Thoracic aorta (tissue), 2 donors: Measurements from ENCODE around the gene HYOU1. TPM values are rescaled to one million over a fixed set of nuclear protein-coding genes. Genes with fewer than 3 reads are reported as not detected.

Experiments
- ATAC-seq: fragments of 150-250 bp; one replicate; pipeline ENCODE4 v1.8.0; 2017; ENCODE audit warnings: low read depth; ENCODE audit not compliant: insufficient number of reproducible peaks, low FRiP score
- DNase-seq: peaks from one replicate; pipeline ENCODE4 v3.0.0-alpha.2; 2020; ENCODE audit warnings: low spot score
- H3K27ac ChIP-seq, 2 donors: fragments of 200-600 bp; sonication (generic); 1 replicate in 1 of 2; 2 replicates in 1 of 2; pipeline ENCODE4 v1.5.1; 2016; ENCODE audit warnings: mild to moderate bottlenecking in 2 of 2, moderate library complexity in 2 of 2
- H3K27me3 ChIP-seq: fragments of 200-600 bp; sonication (generic); replicated peaks from 2 replicates; pipeline ENCODE4 v1.6.0; 2016; ENCODE audit warnings: mild to moderate bottlenecking; ENCODE audit not compliant: insufficient read depth
- H3K36me3 ChIP-seq: fragments of 200-600 bp; sonication (generic); one replicate; pipeline ENCODE4 v1.5.1; 2016
- H3K4me1 ChIP-seq, 2 donors: fragments of 200-600 bp; sonication (generic); 1 replicate in 1 of 2; 2 replicates in 1 of 2; pipeline versions ENCODE4 v1.5.1 to v1.6.0; 2016; ENCODE audit warnings: low read depth in 2 of 2, mild to moderate bottlenecking in 1 of 2; ENCODE audit not compliant: control insufficient read depth in 1 of 2
- H3K4me3 ChIP-seq: fragments of 200-600 bp; sonication (generic); 2 replicates; pipeline ENCODE4 v1.5.1; 2016; ENCODE audit warnings: mild to moderate bottlenecking
- H3K9me3 ChIP-seq: fragments of 200-600 bp; sonication (generic); 2 replicates; pipeline ENCODE4 v1.5.1; 2016
- total RNA-seq, 2 donors: library from RNA; depleted of rRNA; stranded (reverse); fragments of >200 nt; gene quantifications; one replicate each; pipeline versions ENCODE4 v1.1.0 to v1.2.3, GENCODE V29; 2016
- TF ChIP-seq, protein P1 (sequence below): fragments of 200-600 bp; sonication (generic); IDR thresholded peaks from one replicate; pipeline ENCODE4 v1.5.1; 2019; ENCODE audit warnings: antibody characterized with exemption

The HYOU1 gene
- total RNA-seq, 2 donors from 2014 or later, result 94.1 to 140 TPM

GRCh38 chr11:119052163-119052814 is 4.7 kb downstream of the HYOU1 start:
- H3K27me3 ChIP-seq, result no peaks in the 10 kb centered on the region
- ATAC-seq (no peak), DNase-seq (no peak)
- H3K4me1 ChIP-seq, result peaks cover 10 to 17% of the 10 kb centered on the region in 2 donors
- H3K9me3 ChIP-seq, result no peaks in the 10 kb centered on the region
- TF ChIP-seq, protein P1, sequence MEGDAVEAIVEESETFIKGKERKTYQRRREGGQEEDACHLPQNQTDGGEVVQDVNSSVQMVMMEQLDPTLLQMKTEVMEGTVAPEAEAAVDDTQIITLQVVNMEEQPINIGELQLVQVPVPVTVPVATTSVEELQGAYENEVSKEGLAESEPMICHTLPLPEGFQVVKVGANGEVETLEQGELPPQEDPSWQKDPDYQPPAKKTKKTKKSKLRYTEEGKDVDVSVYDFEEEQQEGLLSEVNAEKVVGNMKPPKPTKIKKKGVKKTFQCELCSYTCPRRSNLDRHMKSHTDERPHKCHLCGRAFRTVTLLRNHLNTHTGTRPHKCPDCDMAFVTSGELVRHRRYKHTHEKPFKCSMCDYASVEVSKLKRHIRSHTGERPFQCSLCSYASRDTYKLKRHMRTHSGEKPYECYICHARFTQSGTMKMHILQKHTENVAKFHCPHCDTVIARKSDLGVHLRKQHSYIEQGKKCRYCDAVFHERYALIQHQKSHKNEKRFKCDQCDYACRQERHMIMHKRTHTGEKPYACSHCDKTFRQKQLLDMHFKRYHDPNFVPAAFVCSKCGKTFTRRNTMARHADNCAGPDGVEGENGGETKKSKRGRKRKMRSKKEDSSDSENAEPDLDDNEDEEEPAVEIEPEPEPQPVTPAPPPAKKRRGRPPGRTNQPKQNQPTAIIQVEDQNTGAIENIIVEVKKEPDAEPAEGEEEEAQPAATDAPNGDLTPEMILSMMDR, result no peak
- no peak overlapping the region for H3K4me3 ChIP-seq
- no peak overlapping the region for H3K27ac ChIP-seq
- H3K36me3 ChIP-seq, result peaks cover 57% of the 10 kb centered on the region

DNA sequence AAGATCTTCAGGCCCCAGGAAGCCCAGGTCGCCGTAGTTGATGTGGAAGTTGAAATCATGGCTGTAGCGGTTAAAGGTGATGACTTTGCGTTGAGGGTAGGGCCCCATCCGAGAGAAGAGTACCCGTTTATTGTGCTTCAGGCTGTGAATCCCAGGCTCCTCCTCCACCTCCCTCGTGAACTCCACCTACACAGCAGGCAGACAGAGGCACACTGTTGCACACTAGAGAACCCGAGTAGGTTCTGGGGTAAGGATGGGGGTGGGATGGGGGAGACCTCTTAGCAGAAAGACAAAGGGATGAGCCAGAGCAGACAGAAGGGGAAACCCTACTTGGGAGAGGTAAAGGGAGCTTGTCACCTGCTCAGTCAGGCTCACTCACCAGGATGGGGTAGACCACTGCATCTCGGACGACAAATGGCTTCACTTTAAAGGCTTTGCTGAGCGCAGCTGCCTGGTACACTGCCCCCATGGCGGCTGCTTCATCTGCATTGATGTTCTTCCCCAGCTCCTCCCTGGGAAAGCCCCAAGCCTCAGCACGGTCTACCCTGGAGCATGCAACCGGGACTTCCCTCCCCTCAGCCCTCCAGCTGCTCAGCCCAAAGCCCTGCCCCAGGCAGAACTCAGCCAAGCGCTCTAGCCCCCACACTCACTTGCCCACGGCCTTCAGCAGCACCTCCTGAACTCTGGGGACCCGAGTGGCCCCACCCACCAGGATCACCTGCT is 5.4 kb downstream of the HYOU1 start:
- DNase-seq (no peak), ATAC-seq (no peak)
- Histone ChIP-seq H3K27me3 (no peaks in the 10 kb centered on the region), H3K4me1 (peaks cover 10 to 17% of the 10 kb centered on the region in 2 donors), H3K4me3 (no peak overlapping the region), H3K27ac (no peak overlapping the region), H3K36me3 (peaks cover 60% of the 10 kb centered on the region), H3K9me3 (no peaks in the 10 kb centered on the region)
- TF ChIP-seq, protein P1, result no peak

GRCh38 chr11:119049081-119049480 is 7.9 kb downstream of the HYOU1 start:
- TF ChIP-seq, protein P1, result no peak
- Histone ChIP-seq H3K27me3 (no peaks in the 10 kb centered on the region), H3K4me1 (no peaks in the 10 kb centered on the region), H3K27ac (no peak overlapping the region), H3K9me3 (no peaks in the 10 kb centered on the region), H3K36me3 (peaks cover 70% of the 10 kb centered on the region), H3K4me3 (no peak overlapping the region)
- ATAC-seq (no peak), DNase-seq (no peak)

DNA sequence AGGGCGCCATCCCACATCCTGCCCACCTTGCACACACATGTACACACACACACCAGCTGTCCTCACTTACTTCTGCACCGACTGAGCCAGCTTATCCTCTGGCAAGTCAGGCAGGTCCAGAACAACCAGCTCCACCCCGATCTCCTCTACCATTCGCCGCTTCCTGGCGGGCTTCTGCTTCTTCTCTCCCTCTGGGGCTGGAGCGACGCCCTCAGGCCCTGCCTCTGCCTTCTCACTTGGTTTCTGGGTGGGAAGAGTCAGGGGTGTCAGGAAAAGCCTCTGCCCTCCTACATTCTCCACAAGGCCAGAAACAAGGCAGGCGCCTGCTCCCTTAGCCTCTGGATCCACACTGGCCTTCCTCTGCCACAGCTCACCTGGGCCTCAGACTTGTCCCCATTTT is 8.4 kb downstream of the HYOU1 start:
- peaks cover 70% of the 10 kb centered on the region for H3K36me3 ChIP-seq
- ATAC-seq, result no peak

DNA sequence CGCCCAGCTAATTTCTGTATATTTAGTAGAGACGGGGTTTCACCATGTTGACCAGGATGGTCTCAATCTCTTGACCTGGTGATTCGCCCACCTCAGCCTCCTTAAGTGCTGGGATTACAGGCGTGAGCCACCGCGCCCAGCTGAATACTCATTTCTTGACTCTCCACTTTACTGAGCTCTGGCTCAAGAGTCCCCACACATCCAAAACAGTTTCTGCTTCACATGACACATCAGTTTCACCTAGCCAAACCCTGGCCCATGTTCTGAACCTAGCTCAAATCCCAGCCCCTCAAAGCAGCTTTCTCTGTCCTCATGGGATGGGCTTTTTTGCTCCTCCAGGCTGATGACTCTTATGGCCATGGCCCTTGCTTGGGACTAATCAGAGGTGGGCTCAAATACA is 9.8 kb downstream of the HYOU1 start:
- TF ChIP-seq, protein P1, result no peak
- H3K27ac ChIP-seq, result no peak overlapping the region
- H3K9me3 ChIP-seq, result no peaks in the 10 kb centered on the region
- H3K4me3 ChIP-seq, result no peak overlapping the region
- DNase-seq (no peak), ATAC-seq (no peak)
- H3K4me1 ChIP-seq, result no peaks in the 10 kb centered on the region
- H3K27me3 ChIP-seq, result no peaks in the 10 kb centered on the region
- peaks cover 57% of the 10 kb centered on the region for H3K36me3 ChIP-seq

More for the DNA sequence above, 8.4 kb downstream of the HYOU1 start:
- Histone ChIP-seq H3K27ac (no peak overlapping the region), H3K4me3 (no peak overlapping the region), H3K4me1 (no peaks in the 10 kb centered on the region), H3K9me3 (no peaks in the 10 kb centered on the region), H3K27me3 (no peaks in the 10 kb centered on the region)
- DNase-seq, result no peak
- TF ChIP-seq, protein P1, result no peak
